Occipital lobe (tissue), 2 donors: Measurements from ENCODE around the gene CFAP119. TPM values are rescaled to one million over a fixed set of nuclear protein-coding genes. Genes with fewer than 3 reads are reported as not detected.

Experiments used
- DNase-seq: peaks from one replicate; lab custom pipeline; 2025; lab: John Stamatoyannopoulos, UW
- total RNA-seq: library from RNA; depleted of rRNA; stranded (reverse); fragments of >200 nt; gene quantifications from one replicate; pipeline ENCODE4 v1.2.3, GENCODE V29; 2014

The CFAP119 gene
- total RNA-seq, 1 donor from 2014 or later: 1.6 TPM

- no peak for DNase-seq
Measured at GRCh38 chr16:30762991-30763725, 1.3 kb upstream of the CFAP119 start.

DNA sequence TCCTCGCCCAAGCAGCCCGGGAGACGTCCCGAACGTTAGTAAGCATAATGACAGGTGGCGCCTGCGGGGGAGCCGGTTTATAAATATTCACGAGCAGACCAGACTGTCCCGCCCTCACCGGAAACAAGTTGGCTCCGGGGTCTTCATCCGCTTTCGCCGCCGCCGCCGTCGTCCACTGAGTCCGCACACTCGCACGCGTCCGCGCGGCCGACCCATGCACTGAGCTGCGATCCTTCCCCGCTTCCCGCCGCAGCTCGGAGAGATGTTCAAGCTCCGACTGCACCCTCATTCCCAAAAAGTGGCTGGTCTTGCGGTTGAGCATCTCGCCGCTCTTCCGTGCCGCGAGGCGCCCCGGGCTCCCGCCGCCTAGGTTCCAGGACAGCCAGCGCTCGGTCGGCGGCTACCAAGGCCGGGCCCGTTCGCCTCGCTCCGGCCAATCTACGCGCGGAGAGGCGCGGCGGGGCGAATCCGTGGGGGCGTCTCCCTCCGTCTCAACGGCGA lies 385 bp downstream of the CFAP119 start:
- no peak for DNase-seq

- DNase-seq: no peak
Measured at GRCh38 chr16:30760577-30761426, 1.1 kb downstream of the CFAP119 start.

DNA sequence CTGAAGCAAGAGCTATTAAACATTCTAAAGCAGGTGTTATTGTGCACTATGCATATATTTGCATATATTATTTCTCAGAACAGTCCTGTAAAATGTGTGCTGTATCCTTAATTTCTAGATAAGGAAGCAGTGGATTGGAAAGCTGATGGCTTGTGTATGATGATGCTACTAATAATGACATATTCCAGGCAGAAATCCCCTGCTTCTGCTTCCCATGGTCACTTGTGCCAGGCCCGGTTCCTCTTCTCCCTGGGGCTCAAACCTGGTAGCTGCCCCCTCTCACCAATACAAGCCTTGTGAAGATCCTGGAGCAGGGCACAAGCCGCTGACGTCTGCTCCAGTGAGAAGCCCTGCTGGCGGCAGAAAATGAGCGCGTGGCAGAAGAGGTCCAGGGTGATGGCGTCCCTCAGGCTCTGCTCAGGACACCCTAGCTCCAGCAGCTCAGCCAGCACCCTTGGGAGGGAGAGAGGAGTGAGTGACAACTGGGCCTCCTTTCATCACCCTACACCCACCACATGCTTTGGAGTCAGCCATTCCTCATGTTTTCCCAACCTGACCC lies 1.8 kb downstream of the CFAP119 start:
- DNase-seq: no peak

- no peak for DNase-seq
Measured at GRCh38 chr16:30758988-30759491, 2.8 kb downstream of the CFAP119 start.

DNA sequence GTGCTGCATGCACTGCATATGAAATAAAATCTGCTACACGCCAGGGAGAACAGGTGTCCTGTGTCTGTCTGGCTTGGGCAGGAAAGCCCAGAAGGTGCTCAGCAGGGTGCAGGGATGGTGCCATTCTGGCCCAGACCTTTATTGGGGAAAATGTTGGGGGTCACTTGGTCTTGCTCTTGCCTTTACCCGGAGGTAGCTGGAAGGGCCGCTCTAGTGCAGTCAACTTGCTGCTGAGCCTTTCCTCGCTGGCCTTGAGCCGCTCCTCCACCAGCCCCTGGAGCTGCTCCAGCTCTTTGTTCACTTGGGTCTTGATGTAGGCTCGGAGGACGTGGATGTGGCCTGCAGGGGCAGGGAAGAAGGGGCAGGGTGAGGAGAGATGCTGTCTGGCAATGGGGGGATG lies 4.5 kb downstream of the CFAP119 start:
- DNase-seq: no peak

DNA sequence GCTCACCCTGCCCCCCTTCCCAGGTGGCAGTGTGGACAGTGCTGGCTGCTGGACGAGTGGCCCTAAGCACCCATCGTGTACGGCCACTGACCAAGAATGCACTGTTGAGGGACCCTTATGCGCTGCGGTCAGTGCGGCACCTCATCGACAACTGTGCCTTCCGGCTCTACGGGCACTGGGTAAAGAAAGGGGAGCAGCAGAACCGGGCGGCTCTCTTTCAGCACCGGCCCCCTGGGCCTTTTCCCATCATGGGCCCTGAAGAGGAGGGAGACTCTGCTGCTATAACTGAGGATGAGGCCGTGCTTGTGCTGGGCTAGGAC lies 5.1 kb downstream of the CFAP119 start:
- no peak for DNase-seq

- no peak for DNase-seq
Measured at GRCh38 chr16:30755955-30756780, 5.7 kb downstream of the CFAP119 start.

GRCh38 chr16:30753596-30753995 lies 8.3 kb downstream of the CFAP119 start:
- no peak for DNase-seq

DNA sequence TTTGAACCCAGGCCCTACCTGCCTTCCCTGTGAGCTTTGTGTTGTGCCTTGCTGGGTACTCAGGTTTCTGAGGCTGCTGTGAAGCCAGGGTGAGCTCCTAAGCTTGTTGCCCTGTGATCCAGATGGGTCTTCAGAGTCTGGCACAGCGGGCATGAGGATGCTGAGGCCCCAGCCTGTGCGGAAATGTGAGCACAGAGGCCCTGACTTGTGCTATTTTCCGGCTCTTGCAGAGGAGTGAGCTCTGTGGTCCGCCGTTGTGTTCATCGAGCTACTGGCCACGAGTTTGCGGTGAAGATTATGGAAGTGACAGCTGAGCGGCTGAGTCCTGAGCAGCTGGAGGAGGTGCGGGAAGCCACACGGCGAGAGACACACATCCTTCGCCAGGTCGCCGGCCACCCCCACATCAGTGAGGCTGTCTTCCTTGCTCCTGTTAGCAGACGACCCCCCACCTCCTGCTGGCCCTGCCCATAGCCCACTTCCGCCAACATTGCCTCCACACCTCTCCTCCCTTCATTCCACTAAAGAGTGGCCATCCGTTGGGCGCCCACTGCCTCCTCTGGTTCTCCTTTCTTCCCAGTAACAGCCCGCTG lies 10.9 kb downstream of the CFAP119 start:
- DNase-seq: no peak

DNA sequence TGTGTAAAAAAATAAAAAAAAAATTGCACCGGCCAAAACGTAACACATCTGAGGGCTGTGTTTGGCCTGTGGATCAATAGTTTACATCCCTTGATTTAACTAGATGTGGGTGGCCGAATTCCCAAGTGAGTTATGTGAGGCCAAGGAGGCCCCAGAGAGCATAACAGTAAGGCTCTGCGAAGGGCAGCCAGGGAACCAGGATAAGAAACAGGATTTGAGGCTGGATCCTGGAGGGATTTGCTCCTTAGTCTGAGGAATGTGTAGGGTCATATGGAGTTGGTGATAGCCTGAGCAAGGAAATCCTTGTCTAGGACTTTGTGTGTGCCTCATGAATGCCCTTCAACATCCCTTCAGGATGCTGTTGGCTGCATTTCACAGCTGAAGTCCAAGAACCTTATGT lies 11.7 kb downstream of the CFAP119 start:
- no peak for DNase-seq

DNA sequence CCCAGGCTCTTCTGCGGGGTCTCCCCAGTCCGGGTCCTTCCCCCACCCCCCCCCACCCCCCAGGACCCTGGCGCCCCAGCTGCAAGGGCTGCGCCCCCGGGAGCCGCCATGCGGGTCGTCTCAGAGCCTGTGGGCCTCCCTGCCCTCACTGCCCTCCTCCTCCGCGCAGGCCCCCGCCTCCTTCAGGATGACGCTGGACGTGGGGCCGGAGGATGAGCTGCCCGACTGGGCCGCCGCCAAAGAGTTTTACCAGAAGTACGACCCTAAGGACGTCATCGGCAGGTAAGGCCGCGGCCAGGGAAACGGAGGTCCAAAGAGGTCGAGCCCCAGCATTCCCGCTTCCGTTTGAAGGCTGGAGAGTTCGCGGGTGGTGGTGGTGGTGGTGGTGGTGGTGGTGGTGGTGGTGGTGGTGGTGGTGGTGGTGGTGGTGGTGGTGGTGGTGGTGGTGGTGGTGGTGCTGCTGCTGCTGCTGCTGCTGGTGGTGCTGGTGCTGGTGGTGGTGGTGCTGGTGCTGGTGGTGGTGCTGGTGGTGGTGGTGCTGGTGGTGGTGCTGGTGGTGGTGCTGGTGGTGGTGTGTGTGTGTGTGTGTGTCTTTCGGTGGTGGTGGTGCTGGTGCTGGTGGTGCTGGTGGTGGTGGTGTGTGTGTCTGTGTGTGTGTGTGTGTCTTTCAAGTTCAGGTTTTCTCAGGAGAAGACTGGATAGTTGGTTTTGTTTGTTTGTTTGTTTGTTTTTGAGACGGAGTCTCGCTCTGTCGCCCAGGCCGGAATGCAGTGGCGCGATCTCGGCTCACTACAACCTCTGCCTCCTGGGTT lies 13.0 kb downstream of the CFAP119 start:
- DNase-seq: no peak

GRCh38 chr16:30747799-30748633 lies 13.8 kb downstream of the CFAP119 start, which contains the start of gene PHKG2:
Gene PHKG2 (plus strand): TSS chr16:30748425. CDS start chr16:30748821, 396 bp downstream.
- DNase-seq: peak; percentile 99

DNA sequence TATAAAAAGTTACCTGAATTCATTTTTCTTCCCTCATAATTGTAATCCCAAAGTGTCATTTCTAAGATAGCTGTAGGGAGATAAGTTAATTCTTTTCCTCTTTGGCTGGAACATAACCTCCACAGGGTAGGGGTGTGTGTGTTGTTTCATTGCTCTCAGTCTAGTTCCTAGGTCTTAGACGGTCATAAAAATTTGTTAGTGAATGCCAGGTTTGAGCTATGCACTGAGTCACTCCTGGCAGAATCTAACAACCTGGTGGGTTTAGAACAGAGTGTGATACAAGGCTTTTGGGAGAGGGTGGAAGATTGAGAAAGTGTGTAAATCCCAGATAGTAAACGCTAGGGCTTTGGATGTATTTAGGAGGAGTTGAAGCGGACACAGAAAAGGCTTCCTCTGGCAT lies 14.5 kb downstream of the CFAP119 start:
- DNase-seq: no peak

DNA sequence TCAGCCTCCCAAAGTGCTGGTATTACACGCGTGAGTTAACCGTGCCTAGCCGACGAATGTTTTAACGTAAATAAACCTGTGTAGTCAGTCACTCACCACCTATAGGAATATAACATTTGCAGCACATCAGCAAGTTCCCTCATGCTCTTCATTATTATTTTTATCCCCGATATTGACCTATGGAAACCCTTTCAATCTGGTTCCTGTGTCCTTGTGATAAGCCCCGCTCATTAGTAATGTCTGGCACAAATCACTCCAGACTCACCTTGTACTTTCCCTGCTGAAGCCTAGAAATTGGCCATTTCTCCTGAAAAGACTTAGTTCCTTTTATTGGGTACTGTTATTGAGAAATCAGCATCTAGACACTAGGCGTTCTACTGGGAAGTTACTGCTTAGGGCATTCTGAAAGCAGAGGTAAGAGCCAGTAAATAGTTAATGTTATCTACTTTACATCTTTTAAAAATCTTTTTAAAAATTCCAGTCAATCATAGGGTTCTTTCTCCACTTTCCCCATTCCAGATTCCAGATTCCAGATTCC lies 15.2 kb downstream of the CFAP119 start:
- DNase-seq: no peak

DNA sequence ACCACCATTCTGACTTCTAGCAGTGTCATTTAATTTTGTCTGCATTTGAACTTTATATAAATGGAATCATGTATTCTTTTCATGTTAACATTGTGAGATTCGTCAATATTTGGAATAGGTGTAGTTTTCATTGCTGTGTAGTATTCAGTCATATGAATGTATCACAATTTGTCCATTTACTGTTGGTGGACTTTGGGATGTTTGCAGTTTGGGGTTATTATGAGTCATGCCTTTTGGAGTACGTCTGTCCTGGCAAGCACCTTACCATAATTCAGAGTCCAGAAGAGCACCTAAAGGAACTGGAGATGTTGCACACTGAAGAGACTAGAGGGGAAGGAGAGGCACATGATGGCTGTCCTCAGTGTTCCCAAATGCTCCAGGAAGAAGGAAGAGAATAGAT lies 16.8 kb downstream of the CFAP119 start:
- DNase-seq: no peak

GRCh38 chr16:30744183-30744582 lies 17.7 kb downstream of the CFAP119 start:
- no peak for DNase-seq

DNA sequence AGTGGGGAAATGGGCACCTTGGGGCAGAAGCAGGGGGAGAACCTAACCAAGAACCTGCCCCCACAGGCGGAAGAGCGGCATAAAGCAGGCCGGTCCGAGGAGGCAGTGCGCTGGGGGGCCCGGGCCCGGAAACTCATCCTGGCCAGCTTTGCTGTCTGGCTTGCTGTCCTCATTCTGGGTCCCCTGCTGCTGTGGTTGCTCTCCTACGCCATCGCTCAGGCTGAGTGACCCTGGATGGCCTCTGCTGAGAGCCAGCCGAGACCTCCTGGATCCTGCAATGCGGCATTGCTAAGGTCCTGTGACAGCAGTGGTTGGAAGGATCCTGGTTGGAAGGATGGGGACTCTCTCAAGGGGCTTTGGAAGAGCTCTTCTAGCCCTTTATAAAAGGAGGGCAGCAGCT lies 18.1 kb downstream of the CFAP119 start:
- no peak for DNase-seq

DNA sequence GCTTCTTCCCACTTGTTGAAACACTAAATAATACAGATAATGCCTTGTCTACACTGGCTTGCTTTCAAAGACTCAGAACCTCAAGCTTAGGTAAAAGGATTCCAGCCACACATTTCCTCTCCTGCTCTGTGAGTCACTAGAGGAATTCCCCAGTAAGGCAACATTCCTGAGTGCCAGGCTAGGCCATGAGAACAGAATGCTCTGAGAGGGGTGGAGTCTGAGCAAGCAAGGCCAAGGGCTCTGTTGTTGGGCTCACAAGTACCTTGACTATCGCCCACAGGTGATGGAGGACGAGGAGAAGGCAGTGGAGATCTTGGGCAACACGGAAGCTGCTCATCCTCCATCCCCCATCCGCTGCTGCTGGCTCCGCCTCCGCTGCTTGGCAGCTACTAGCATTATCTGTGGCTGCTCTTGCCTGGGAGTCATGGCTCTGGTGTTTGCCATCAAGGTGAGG lies 20.4 kb downstream of the CFAP119 start:
- DNase-seq: no peak
